ENCODE results near the gene TRPM2. TPM values are rescaled to one million over a fixed set of nuclear protein-coding genes. Genes with fewer than 3 reads are reported as not detected.

The TRPM2 gene
- total and polyA plus RNA-seq, 12 donors: 1.5 to 28.3 (median 11.3) TPM

DNA sequence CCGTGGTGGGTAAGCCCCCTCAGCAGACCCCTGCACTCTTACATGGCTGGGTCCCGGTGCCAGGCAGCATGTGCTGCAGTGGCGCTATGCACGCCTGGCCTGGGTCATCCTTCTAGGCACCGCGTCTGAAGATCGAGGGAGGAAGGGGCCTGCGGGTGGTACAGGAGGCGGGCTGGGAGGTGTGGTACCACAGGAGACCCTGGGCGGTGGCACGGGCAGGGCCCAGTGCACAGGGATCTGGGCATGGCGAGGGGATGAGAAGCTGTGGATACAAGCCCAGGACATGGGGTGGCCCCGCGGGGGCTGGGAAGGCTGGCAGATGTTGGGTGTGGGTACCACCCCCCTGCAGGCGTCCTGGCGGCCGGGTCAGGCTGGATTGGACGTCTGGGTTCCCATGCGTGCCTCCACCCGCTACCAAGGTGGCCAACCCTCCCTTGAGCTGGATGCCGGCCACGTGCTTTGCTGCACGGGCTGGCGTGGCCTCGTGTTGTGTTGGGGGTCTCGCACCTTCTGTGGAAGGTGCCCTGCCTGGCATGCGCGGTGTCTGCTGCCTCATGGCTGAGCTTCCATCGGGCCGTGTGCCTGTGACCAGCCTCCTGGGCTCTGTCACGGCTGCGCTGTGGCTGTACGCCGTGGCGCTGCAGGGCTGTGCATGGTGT is 33.9 kb upstream of the TRPM2 start:
- Histone ChIP-seq H3K4me1 (replicated peaks in 1 of 2) (no peaks in the 10 kb centered on the region), H3K36me3 (replicated peaks in 1 of 2) (peaks cover 0 to 61% of the 10 kb centered on the region in 2 donors), H3K9me3 (replicated peaks in 1 of 3) (no peaks in the 10 kb centered on the region), H3K27me3 (no peaks in the 10 kb centered on the region), H3K27ac (no peak overlapping the region), H3K4me3 (no peak overlapping the region)
- 92 to 96% (median 94%) methylated on average over 22 to 35 of the region's 35 CpGs for WGBS, 4 donors
- TF ChIP-seq POLR2A (IDR thresholded peaks at IDR 0.05): no peak
- TF ChIP-seq, protein P1, sequence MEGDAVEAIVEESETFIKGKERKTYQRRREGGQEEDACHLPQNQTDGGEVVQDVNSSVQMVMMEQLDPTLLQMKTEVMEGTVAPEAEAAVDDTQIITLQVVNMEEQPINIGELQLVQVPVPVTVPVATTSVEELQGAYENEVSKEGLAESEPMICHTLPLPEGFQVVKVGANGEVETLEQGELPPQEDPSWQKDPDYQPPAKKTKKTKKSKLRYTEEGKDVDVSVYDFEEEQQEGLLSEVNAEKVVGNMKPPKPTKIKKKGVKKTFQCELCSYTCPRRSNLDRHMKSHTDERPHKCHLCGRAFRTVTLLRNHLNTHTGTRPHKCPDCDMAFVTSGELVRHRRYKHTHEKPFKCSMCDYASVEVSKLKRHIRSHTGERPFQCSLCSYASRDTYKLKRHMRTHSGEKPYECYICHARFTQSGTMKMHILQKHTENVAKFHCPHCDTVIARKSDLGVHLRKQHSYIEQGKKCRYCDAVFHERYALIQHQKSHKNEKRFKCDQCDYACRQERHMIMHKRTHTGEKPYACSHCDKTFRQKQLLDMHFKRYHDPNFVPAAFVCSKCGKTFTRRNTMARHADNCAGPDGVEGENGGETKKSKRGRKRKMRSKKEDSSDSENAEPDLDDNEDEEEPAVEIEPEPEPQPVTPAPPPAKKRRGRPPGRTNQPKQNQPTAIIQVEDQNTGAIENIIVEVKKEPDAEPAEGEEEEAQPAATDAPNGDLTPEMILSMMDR (IDR thresholded peaks at IDR 0.05): no peak
- DNase-seq: no peak
- intact Hi-C loops (cut with DNase I): loop anchor here in 1 of 2 donors (10.0 kb wide), 1 partner anchor 145 kb away; no protein-coding TSS in a partner anchor

DNA sequence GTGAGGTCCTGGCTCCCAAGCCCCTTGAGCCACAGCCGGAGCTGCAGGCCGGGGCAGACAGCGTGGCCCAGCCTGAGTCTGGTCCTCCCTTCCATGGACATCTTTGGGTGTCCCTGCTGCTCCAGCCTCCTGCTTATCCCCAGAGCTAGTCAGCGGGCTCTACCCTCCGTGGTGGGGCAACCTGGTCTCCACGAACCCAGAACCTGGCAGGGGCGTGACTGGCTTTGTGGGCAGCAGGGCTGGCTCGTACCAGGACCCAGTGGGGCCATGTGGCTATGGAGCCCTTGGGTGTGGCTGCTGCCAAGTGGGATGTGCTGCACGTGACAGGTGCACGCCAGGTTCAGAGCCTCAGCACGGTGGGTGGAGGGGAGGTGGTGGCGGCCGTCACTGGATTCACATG is 32.6 kb upstream of the TRPM2 start:
- Histone ChIP-seq H3K36me3 (replicated peaks in 1 of 2) (peaks cover 0 to 72% of the 10 kb centered on the region in 2 donors), H3K4me3 (no peak overlapping the region)
- WGBS, 4 donors: 60 to 98% (median 97%) methylated on average over 1 to 13 of the region's 13 CpGs

DNA sequence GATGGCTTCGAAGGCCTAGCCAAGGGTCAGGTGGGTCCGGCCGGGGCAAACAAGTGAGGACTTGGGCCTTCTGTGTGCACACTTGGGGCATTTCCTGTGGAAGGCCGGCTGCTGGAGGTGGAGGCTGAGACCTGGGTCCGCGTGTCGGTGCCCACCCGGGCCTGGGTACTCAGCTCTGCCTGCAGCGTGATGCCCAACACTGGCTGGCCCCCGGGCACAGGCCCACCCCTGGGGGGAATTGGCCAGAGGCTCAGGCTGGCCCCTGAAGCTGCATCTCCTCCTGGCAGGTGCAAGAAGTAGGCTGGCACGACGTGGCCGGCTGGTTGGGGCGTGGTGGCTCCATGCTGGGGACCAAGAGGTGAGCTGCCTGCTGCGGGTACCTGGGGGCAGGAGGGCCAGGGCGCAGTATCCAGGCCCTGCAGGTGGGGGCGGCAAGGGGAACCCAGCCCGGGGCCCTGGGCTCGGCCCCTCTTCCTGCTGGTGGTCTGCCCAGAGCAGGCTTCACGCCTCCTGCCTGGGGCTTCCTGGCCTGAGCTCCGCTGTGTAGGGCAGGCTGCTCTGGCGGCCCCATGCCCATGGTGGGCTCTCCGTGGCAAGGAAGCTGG is 31.5 kb upstream of the TRPM2 start:
- no peaks in the 10 kb centered on the region for H3K27me3 ChIP-seq
- TF ChIP-seq POLR2A (IDR thresholded peaks at IDR 0.05): no peak
- TF ChIP-seq, protein P1 (IDR thresholded peaks at IDR 0.05): no peak
- H3K4me3 ChIP-seq: no peak overlapping the region
- H3K9me3 ChIP-seq (replicated peaks in 1 of 3): no peaks in the 10 kb centered on the region
- intact Hi-C loops (cut with DNase I): loop anchor here in 1 of 2 donors (10.0 kb wide), 1 partner anchor 143 kb away; no protein-coding TSS in a partner anchor
- no peak overlapping the region for H3K27ac ChIP-seq
- WGBS, 4 donors: 88 to 96% (median 93%) methylated on average over 3 to 23 of the region's 23 CpGs
- H3K4me1 ChIP-seq (replicated peaks in 1 of 2): no peaks in the 10 kb centered on the region
- DNase-seq: no peak
- peaks cover 0 to 69% of the 10 kb centered on the region in 2 donors for H3K36me3 ChIP-seq (replicated peaks in 1 of 2)

More for the DNA sequence above, 32.6 kb upstream of the TRPM2 start:
- TF ChIP-seq POLR2A (IDR thresholded peaks at IDR 0.05): no peak
- intact Hi-C loops (cut with DNase I): loop anchor here in 1 of 2 donors (10.0 kb wide), 1 partner anchor 144 kb away; no protein-coding TSS in a partner anchor
- Histone ChIP-seq H3K27ac (no peak overlapping the region), H3K9me3 (replicated peaks in 1 of 3) (no peaks in the 10 kb centered on the region), H3K27me3 (no peaks in the 10 kb centered on the region), H3K4me1 (replicated peaks in 1 of 2) (no peaks in the 10 kb centered on the region)
- no peak for DNase-seq

DNA sequence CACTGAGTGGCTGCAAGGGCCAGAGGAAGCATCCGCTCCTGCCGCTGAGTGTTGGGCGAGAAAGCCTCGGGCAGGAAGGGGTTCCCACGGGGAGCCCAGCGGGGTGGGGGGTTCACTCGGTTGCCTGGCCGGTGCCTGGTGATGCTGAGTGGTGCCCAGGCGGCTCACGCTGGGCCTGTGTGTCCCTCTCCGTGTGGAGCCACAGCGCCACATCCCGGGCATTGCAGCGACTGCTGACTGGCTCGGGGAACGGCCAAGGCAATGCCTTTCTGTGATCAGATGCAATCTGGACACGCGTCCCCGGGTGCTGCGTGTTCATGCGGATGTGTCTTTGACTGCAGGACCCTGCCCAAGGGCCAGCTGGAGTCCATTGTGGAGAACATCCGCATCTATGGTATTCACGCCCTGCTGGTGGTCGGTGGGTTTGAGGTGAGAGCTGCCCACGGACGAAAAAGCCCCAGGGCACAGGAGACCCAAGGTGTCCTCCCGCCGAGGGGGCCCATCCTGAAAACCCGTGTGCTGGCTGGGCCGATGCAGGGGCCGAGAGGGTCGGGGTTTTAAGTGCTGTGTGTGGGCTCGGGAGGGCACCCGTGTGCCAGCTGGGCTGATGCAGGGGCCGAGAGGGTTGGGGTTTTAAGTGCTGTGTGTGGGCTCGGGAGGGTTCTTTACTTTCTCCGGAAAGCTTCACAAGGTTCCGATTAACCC is 30.6 kb upstream of the TRPM2 start:
- 92 to 95% (median 93%) methylated on average over 19 to 38 of the region's 38 CpGs for WGBS, 4 donors
- TF ChIP-seq, protein P1 (IDR thresholded peaks at IDR 0.05): no peak
- no peak for TF ChIP-seq POLR2A (IDR thresholded peaks at IDR 0.05)
- Histone ChIP-seq H3K9me3 (replicated peaks in 1 of 3) (no peaks in the 10 kb centered on the region), H3K27me3 (no peaks in the 10 kb centered on the region), H3K36me3 (replicated peaks in 1 of 2) (peaks cover 0 to 61% of the 10 kb centered on the region in 2 donors), H3K4me3 (no peak overlapping the region), H3K27ac (no peak overlapping the region), H3K4me1 (replicated peaks in 1 of 2) (no peaks in the 10 kb centered on the region)
- DNase-seq: no peak
- intact Hi-C loops (cut with DNase I): loop anchor here in 1 of 2 donors (10.0 kb wide), 1 partner anchor 142 kb away; no protein-coding TSS in a partner anchor
